ENCODE data around the gene TSHZ2. TPM values are rescaled to one million over a fixed set of nuclear protein-coding genes. Genes with fewer than 3 reads are reported as not detected.

The TSHZ2 gene
- total and polyA plus RNA-seq, 12 donors, result 1.5 to 6.2 (median 4.5) TPM

DNA sequence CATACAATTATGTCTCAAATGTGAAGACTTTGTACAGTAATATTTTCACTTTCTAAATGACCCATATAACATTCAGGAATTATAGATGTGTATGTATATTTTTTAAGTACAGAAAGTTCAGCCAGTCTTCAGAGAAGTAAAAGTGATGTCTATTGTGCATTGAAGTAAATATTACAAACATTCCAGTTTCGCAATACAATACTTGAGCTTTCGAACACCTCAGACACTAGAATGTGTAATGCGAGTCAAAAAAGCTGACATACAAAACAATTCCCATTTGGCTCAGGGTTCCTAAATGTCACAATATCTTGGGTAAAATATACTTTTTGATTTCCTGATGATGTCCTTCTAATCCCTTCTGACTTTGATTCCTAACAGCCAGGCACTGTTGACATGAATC, 520.1 kb downstream of the TSHZ2 start:
- peaks cover 0 to 25% (median 5%) of the 10 kb centered on the region in 9 donors for H3K4me1 ChIP-seq
- 93 to 96% methylated on average over 3 of the region's 3 CpGs for WGBS, 2 donors
- TF ChIP-seq, protein P1, sequence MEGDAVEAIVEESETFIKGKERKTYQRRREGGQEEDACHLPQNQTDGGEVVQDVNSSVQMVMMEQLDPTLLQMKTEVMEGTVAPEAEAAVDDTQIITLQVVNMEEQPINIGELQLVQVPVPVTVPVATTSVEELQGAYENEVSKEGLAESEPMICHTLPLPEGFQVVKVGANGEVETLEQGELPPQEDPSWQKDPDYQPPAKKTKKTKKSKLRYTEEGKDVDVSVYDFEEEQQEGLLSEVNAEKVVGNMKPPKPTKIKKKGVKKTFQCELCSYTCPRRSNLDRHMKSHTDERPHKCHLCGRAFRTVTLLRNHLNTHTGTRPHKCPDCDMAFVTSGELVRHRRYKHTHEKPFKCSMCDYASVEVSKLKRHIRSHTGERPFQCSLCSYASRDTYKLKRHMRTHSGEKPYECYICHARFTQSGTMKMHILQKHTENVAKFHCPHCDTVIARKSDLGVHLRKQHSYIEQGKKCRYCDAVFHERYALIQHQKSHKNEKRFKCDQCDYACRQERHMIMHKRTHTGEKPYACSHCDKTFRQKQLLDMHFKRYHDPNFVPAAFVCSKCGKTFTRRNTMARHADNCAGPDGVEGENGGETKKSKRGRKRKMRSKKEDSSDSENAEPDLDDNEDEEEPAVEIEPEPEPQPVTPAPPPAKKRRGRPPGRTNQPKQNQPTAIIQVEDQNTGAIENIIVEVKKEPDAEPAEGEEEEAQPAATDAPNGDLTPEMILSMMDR (IDR thresholded peaks at IDR 0.05), result no peak
- DNase-seq, result no peak
- peaks cover 0 to 4% (median 0%) of the 10 kb centered on the region in 7 donors for H3K27me3 ChIP-seq
- H3K9me3 ChIP-seq, result peaks cover 0 to 3% (median 0%) of the 10 kb centered on the region in 11 donors
- intact Hi-C loops (cut with DNase I), result no loop called here
- no peak overlapping the region for H3K4me3 ChIP-seq
- no peak overlapping the region for H3K27ac ChIP-seq
- ATAC-seq, result no peak
- H3K36me3 ChIP-seq, result no peaks in the 10 kb centered on the region

DNA sequence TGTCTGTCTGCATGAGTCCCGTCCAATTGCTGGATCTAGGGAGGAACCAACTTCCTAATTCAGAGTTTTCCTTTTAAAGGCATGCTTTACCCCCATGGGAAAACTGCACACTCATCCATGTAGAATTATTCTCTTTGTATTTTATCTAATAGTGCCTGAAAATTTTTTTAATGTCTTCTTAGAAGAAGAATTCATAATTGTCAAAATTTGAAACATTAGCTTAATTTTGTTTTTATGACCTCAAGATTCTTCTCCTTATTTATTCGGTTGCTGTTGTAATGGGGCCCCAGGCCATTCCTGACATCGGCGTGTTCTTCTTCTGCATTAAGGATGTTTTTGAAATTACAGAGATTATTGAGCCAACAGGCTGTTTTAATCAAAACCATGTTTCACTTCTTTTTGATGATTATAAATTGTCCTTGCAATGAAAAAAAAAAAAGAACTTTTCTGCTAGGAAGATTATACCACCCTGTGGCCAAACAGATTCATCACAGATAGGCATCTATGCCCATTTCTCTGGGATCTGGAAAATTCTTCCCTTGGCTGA, 521.2 kb downstream of the TSHZ2 start:
- intact Hi-C loops (cut with DNase I), result no loop called here
- TF ChIP-seq, protein P1 (IDR thresholded peaks at IDR 0.05), result peak in 7 of 9 donors; percentile 18 to 50 (median 29)

DNA sequence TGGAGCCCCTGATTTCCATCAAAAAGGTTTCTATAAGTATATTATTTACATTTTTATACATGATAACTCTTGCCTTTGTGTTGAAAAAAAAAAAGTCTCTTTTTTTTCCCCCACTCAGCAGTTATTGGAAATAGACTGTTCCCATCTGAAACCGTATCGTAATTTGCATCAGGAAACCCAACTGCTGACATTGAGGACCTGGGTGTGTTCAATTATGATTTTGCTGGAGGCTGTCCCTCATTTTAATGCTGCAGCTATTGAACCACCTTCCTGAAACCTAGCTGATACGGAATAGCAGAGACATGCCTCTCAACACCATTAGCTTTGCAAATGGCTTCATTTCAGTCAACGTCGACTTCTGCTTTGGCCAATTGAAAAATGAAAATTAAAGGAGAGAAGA, 522.6 kb downstream of the TSHZ2 start:
- WGBS, 2 donors, result 91 to 93% methylated on average over 5 of the region's 5 CpGs
- Histone ChIP-seq H3K27ac (no peak overlapping the region), H3K27me3 (peaks cover 0 to 4% (median 0%) of the 10 kb centered on the region in 7 donors), H3K9me3 (peaks cover 0 to 6% (median 0%) of the 10 kb centered on the region in 11 donors), H3K4me1 (peaks cover 0 to 25% (median 5%) of the 10 kb centered on the region in 9 donors), H3K4me3 (no peak overlapping the region), H3K36me3 (no peaks in the 10 kb centered on the region)
- TF ChIP-seq, protein P1 (IDR thresholded peaks at IDR 0.05), result no peak
- DNase-seq (no peak), ATAC-seq (no peak)
- intact Hi-C loops (cut with DNase I), result no loop called here

More for the DNA sequence above, 521.2 kb downstream of the TSHZ2 start:
- no peak for ATAC-seq
- DNase-seq, result no peak
- WGBS, 2 donors, result 55 to 56% methylated on average over 4 of the region's 4 CpGs
- Histone ChIP-seq H3K9me3 (peaks cover 0 to 6% (median 0%) of the 10 kb centered on the region in 11 donors), H3K27ac (no peak overlapping the region), H3K4me1 (peaks cover 0 to 25% (median 5%) of the 10 kb centered on the region in 9 donors), H3K36me3 (no peaks in the 10 kb centered on the region), H3K4me3 (no peak overlapping the region), H3K27me3 (peaks cover 0 to 4% (median 0%) of the 10 kb centered on the region in 7 donors)

DNA sequence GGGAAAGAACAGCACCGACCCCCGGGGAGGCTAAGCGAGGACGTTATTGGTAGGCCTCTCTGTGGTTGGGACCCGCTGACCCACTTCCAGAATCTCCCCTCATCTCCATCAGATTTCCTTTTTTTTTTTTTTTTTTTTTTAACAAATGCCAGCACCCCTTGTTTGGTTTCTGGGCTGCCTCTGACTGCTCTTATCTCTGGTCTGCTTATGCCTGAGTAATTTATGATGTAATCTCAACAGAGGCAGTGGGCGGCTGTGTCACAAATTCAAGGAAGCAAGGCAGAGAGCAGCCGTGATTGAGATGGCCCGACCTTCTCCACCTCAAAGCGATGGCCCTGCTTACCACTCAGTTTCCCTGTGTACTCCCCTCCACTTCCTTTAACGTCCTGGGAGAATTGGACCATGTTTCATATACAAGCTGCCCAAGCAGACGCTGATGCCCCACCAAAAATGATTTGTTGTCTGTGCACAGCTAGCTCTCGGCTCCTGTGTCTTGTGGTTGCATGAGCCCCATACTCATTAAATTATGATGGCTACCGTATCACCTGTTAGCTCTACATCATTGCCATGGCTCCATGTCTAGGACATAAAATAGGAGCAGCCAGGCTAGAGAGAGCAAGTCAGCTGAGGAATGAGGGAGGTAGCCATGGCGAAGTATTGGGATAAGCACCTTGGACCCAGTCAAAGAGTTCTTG, 523.4 kb downstream of the TSHZ2 start:
- TF ChIP-seq, protein P1 (IDR thresholded peaks at IDR 0.05), result no peak
- intact Hi-C loops (cut with DNase I), result no loop called here
- peaks cover 0 to 21% (median 5%) of the 10 kb centered on the region in 9 donors for H3K4me1 ChIP-seq
- no peak overlapping the region for H3K27ac ChIP-seq
- ATAC-seq (peak in 2 of 8 donors; percentile 29 to 68), DNase-seq (no peak)
- no peaks in the 10 kb centered on the region for H3K36me3 ChIP-seq
- no peak overlapping the region for H3K4me3 ChIP-seq
- H3K27me3 ChIP-seq, result peaks cover 0 to 4% (median 0%) of the 10 kb centered on the region in 7 donors
- 71 to 83% methylated on average over 14 of the region's 14 CpGs for WGBS, 2 donors
- H3K9me3 ChIP-seq, result peaks cover 0 to 6% (median 0%) of the 10 kb centered on the region in 11 donors

All from heart right ventricle (tissue), 16 donors.